AG10803 (cell line): ENCODE data around the gene CD164.

Experiments
- DNase-seq: peaks from one replicate; pipeline ENCODE4 v3.0.0; 2010; ENCODE audit warnings: low read depth
- H3K4me3 ChIP-seq: 2 replicates; pipeline ENCODE4 v1.5.1; 2011; ENCODE audit warnings: mild to moderate bottlenecking, low read length, control low read depth
- CTCF ChIP-seq: conservative IDR thresholded peaks from 2 replicates; pipeline ENCODE4 v1.5.1; 2011; ENCODE audit warnings: mild to moderate bottlenecking, low read length, control low read depth, inconsistent platforms

CD164 gene

GRCh38 chr6:109332748-109333147 is 49.5 kb downstream of the CD164 start:
- no peak overlapping the region for H3K4me3 ChIP-seq
- DNase-seq: no peak
- no peak for TF ChIP-seq CTCF

- H3K4me3 ChIP-seq: no peak overlapping the region
- TF ChIP-seq CTCF: no peak
- DNase-seq: no peak
These were observed 51.2 kb downstream of the CD164 start for GRCh38 chr6:109331081-109331480.

GRCh38 chr6:109330263-109330662 is 52.0 kb downstream of the CD164 start:
- no peak for TF ChIP-seq CTCF
- no peak for DNase-seq
- no peak overlapping the region for H3K4me3 ChIP-seq

- no peak overlapping the region for H3K4me3 ChIP-seq
- no peak for DNase-seq
- TF ChIP-seq CTCF: no peak
These were observed 53.6 kb downstream of the CD164 start for GRCh38 chr6:109328629-109329028.

- DNase-seq: no peak
- H3K4me3 ChIP-seq: no peak overlapping the region
- TF ChIP-seq CTCF: no peak
These were observed 54.3 kb downstream of the CD164 start for GRCh38 chr6:109327959-109328358.

- no peak for TF ChIP-seq CTCF
- H3K4me3 ChIP-seq: no peak overlapping the region
- DNase-seq: no peak
These were observed 54.8 kb downstream of the CD164 start for GRCh38 chr6:109327491-109327890.

- H3K4me3 ChIP-seq: no peak overlapping the region
- TF ChIP-seq CTCF: no peak
- DNase-seq: no peak
These were observed 55.9 kb downstream of the CD164 start for GRCh38 chr6:109326351-109326750.
